UCSD-AML1 (cell line): ENCODE measurements around the gene AKR1B1.
"Not testable (repeated sequence)": the region's sequence is repeated elsewhere in the genome, so short reads cannot be mapped to it uniquely, and the experiment has no call there.

Experiments
- DNase-seq: peaks from one replicate; lab custom pipeline; 2025; ENCODE audit not compliant: unreplicated experiment; lab: John Stamatoyannopoulos, UW

AKR1B1 gene

DNA sequence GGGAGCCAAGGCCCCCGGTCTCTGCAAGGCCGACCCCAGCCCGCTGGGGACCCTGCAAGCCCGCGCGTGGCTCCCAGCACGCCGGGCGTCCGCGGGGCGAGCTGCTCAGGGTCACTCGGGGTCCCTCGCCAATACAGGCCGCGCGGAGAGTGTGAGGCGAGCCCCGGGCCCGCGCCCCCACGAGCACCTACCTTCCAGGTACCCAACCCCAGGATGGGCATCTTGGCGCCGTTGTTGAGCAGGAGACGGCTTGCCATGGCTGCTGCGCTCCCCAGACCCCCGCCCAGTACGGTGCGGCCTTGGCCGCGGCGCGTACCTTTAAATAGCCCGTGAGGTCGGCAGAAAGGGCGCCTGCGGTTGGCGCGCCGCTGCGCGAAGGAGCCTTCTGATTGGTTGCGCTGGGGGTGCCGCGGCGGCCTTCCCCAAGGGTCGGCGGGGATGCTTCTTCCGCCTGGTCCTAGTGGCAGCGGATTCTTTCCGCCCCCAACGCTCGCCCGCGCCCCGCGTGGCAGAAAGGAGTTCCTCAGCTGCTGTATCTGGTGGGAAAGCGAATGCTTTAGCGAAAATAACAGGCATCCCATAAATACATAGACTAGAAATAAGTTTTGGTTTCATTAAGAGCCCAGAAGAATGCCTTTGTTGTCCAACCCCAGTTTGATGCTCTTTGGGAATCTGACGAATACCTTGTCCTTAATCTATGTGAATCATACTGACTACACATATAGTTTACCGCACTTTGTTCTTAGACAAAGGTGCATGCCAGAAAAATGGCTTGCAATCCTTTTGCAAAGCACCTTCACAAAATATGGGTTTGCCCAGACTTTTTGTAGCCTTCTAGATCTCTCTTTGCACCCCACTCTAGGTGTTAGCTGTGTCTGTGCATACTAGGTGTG, at the start of gene AKR1B1:
Gene AKR1B1 (minus strand): TSS at position 295 of the 893 bp plus-strand sequence. CDS start 38 bp downstream, at position 257.
- peak; percentile 83 for DNase-seq

DNA sequence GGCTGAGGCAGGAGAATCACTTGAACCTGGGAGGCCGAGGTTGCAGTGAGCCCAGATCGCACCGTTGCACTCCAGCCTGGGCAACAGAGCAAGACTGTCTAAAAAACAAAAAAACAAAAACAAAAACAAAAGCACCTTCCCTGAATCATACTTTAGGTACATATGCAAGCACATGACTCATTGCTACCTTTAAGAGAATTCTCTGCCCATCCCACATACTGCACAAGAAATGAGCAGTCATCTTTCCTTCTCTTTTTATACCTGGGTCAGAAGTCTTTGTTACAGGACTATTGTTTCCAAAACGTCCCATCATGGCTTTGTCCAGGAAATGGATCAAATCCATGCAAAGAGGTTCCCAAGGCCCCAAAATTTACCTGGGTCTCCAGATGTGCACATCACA, 47.0 kb upstream of the AKR1B1 start:
- DNase-seq = no peak

DNA sequence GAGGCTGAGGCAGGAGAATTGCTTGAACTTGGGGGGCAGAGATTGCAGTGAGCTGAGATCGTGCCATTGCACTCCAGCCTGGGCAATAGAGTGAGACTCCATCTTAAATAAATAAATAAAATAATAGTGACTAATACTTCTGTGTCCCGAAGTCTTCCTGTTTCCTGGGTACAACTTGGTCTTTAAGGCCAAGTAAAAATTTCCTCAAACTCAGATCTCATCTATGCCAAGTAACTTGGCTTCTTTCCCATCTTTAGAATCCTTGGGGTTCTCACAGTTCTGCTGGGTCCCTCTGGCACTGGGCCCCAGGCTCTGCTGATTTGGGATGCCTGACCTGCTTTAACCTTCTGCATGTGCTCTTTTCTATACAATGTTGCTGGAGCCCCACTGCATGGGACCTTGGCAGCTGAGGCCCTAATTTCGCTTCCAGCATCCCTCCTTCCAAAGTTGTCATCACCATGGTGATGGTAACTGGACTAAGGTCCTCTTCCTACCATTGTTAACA, 45.8 kb upstream of the AKR1B1 start:
- DNase-seq = no peak

DNA sequence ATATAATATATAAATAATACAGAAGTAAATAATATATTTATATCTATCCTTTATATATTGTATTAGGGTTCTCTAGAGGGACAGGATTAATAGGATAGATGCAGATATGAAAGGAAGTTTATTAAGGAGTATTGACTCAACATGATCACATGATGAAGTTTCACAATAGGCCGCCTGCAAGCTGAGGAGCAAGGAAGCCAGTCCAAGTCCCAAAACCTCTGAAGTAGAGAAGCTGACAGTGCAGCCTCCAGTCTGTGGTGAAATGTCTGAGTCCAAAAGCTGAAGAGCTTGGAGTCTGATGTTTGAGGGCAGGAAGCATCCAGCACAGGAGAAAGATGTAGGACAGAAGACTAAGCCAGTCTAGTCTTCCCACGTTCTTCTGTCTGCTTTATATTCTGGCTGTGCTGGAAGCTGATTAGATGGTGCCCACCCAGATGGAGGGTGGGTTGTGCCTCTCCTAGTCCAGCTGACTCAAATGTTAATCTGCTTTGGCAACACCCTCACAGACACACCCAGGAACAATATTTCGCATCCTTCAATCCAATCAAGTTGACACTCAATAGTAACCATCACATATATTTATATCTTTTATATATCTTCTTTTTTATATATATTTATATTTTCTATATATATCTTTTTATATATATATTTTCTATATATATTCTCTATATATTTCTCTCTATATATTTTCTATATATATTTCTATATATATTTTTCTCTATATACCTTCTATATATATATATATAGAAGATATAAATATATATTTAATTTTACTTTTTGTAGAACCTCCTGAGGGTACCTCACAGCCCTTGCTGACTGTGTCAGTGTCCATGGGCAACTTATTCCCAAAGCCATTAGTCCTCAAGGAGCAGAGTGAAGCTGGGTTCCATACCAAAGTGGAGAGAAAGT, 43.8 kb upstream of the AKR1B1 start:
- no peak for DNase-seq

DNA sequence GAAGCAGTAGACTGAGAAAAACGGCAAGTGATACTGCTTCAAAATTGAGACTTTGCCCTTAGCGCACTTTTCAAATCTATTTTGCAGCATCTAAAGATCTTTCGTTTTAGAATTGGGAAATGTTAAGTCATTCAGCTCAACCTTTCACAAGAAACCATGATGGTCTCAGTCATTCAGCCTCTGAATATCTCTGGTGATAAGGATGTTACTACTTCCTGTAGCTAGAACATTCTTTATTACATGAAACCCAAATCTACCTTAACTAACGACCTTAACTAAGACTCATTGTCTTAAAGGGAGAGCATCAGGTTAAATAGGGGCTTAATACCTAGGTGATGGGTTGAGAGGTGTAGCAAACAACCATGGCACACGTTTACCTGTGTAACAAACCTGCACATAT, 42.1 kb upstream of the AKR1B1 start:
- DNase-seq = no peak

DNA sequence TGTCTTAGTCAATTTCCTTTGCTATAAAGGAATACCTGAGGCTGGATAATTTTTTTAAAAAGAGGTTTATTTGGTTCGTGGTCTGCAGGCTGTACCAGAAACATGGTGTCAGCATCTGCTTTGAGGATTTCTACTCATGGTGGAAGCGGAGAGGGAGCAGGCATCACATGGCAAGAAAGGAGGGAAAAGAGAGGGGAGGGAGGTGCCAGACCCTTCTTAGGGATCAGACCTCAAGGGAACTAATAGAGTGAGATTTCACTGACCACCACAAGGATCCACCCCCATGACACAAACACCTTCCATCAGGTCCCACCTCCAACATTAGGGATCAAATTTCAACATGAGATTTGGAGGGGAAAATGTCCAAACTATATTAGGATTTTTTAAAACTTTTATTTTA, 41.5 kb upstream of the AKR1B1 start:
- no peak for DNase-seq

DNA sequence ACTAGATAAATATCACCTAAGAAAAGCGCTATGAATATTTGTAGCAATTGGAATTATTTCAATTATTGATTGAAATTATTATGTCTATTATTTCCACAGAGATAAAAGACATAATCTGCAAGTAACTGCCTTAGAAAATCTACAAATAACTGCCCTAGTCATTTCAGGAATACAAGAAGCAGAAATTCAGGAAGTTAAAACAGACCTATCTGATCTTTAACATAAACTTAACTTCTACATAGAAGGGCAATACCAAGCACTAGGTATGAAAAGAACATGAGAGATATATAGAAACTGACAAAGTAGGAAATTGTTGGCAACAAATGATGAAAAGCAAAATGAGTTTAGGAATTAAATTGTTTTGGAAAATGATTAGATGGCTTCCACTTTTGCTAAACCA, 36.6 kb upstream of the AKR1B1 start:
- no peak for DNase-seq

DNA sequence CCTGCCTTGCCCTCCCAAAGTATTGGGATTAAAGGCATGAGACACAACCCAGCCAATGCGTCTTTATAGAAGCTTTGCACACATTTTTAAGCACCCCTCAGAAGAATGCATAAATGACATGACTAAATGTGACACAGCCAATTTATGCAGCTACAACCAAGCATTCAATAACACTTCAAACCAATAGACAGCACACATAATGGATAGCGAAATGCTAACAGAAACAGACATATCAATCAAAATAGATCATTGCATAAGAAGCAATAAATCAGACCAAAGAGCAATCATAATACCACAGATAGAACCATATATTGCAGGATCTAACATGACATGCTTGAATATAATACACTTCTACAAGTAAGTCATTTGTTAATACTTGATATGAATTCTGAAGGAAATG, 34.2 kb upstream of the AKR1B1 start:
- DNase-seq = no peak

DNA sequence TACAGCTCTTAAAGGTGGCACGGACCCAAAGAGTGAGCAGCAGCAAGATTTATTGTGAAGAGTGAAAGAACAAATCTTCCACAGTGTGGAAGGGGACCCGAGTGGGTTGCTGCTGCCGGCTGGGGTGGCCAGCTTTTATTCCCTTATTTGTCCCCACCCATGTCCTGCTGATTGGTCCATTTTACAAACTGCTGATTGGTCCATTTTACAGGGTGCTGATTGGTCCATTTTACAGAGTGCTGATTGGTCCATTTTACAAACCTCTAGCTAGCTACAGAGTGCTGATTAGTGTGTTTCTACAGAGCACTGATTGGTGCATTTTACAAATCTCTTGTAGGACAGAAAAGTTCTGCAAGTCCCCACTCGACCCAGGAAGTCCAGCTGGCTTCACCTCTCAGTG, 28.8 kb upstream of the AKR1B1 start:
- DNase-seq = not testable (repeated sequence)

DNA sequence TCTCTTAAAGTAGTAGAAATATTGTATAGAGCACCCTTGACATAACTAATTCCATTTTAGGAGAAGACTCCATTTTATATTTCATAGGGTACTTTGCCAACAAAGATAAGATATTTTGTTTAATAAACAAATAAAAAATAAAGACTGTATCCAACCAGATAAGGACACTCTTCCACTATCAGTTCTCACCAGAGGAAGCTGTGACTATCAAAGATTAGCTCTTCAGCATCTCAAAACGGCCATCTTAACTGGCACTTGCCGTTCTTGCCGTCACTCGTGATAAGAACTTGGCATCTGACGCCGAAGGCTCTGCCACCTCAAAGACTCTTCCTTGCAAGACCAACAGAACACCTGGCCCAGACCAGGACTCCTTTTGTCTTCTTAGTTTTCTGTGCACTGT, 26.3 kb upstream of the AKR1B1 start:
- no peak for DNase-seq

DNA sequence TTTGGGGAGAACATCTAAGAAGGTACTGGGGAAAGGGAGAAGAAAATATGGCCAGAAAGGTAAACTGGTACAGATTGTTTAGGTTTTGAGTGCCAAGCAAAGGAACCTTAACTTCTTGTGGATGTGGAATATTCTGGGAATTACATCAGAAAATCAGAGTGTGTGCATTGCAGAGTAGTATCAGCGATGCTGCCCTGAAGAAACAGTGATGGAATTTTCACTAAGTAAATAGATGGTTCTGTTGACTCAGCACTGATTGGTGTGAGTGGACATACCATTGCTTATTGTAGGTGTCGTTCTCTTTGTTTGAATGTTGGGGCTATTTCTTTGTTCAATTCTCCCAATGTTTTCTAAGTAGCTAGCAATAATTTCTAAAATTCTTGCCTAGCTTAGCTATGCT, 24.4 kb upstream of the AKR1B1 start:
- no peak for DNase-seq

DNA sequence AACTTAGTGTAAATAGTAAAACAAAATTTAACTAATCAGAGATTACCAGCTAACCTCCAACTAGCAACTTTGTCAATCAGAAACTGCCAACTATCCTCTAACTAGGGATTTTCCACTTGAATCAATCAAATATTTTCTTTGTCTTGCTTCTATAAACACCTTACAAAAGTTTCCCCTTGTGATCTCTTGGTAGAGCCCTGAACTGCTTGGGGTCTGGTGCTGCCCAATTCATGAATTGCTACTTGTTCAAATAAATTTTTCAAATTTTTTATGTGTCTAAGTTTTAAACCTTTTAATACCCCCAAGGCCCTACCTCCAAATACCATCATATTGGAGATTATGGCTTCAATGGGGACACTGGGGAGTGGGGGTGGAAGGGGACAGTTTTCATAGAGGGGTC, 24.0 kb upstream of the AKR1B1 start:
- DNase-seq = no peak

DNA sequence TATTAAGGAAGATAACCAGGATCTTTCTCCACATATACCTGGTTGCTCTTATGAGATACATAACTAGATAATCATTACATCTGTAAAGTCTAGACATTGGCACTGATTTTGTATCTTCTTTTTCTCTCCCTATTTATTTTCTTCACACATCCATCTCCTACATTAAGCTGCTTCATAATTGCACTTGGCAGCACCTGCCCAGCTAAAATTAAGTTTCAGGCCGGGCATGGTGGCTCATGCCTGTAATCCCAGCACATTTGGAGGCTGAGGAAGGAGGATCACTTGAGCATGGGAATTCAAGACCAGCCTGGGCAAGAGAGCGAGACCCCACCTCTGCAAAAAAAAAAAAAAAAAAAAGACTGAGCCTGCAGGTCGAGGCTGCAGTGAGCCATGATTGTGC, 22.3 kb upstream of the AKR1B1 start:
- no peak for DNase-seq

DNA sequence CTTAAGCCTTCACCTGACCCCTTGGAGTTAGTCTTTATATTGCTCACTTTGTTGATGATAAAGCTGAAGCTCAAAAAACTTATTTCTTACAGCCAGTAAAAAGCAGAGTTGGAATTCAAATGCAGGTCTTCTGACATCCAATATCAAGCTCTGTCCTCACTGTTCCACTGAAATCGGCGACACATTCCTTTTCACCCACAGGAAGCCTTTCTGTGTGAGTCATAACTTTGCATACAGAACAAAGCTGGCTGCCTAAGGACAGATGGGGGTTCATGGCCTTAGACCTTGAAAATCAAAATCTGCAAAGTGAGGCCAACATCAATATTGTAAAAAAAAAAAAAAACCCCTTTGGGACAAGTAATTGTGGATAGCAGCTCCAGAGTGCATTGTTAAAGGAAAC, 21.8 kb upstream of the AKR1B1 start:
- no peak for DNase-seq

DNA sequence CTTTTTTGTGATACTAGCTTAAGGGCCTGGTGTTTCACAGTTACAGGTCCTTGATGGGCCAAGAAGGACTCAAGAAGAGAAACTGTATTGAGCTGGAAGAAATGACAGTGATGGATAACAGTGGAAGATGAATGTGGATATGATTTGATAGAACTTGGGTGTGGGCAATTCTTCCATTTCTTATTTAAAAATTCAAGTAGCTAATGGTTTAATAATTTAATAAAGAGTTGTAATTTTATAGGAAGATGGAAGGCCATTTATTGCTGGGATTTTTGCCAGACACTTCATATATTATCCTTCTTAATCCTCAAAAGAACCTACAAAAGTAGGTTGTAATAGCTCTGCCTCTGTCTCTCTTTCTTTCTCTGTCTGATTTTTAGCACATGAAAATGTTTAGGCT, 21.3 kb upstream of the AKR1B1 start:
- DNase-seq = no peak

DNA sequence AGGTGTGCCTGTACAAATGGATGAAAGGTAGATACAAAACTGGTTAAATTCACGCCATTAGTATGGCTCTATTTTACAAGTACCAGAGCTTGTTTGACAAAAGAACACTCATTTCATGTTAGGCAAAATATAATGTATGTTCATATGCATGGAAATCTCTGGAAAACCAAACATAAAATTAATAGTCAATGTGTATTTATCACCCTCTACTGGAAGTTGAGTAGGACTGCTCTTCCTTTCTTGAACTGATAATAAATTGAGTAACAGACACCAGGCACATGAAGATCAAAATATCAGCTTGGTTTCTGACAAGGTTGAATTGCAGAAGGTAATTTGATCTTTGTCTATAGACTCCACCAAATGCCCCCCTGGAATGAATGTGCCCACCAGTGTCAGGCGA, 19.8 kb upstream of the AKR1B1 start:
- no peak for DNase-seq

DNA sequence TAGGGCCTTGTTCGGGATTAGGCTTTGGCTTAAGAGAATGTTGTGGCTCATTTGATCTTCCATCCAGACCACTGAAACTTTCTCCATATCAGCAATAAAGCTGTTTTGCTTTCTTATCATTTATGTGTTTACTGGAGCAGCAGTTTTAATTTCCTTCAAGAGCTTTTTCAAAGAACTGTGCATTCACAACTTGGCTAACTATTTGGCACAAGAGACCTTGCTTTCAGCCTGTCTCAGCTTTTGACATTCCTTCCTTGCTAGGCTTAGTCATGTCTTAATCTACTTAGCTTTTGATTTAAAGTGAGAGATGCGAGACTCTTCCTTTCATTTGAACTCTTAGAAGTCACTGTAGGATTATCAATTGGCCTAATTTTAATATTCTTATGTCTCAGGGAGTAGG, 19.1 kb upstream of the AKR1B1 start:
- no peak for DNase-seq

DNA sequence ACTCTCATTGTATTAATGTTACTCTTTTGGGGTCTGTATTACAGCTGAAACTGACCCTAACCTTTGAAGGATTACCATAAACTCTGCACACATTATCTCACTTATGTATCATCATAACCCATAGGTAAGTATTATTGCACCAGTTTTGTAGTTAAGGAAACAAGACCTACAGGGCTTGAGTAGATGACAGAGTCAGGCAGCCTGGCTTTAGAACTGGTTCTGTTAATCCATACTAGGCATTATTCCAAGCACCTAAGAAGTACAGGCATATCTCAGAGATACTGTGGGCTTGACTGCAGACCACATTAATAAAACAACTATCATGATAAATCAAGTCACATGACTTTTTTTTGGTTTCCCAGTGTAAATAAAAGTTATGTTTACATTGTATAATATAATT, 17.1 kb upstream of the AKR1B1 start:
- no peak for DNase-seq

DNA sequence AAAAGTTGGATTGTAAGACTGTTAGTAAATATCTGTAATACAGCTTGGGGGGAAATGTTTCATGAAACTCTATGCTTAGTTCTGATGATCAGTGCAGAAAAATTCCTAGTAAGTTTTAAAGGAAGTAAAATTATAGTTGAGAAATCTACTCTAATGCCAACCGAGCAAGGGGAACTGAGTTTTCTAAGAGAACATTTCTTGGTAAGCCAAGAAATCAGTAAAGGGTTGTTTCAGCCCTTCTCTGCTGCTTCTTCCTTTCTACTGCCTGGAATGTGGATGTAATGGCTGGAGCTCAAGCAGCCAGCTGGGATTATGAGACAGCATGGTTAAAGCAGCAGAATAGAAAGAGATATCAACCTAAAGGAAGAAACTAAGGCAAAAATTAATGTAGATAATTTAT, 15.9 kb upstream of the AKR1B1 start:
- no peak for DNase-seq

DNA sequence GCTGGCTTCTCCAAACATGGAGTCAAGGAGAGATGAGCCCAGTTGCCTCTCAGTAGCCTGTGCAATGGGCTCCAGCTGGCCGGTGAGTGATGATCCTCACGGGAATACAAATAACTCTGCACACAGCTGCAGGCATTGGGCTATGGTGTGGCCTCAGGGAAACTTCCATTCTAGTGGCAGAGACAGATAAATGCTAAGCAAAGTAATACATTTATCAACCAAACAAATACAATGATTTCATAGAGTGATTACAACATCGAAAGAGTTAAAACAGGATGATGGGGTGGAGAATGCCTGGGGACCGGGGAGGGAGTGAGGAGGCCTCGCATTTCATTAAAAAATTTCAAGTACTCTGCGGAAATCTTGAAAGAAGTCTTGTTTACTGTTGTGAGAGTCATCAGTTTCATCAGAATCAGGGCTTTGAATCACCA, 15.0 kb upstream of the AKR1B1 start:
- no peak for DNase-seq

DNA sequence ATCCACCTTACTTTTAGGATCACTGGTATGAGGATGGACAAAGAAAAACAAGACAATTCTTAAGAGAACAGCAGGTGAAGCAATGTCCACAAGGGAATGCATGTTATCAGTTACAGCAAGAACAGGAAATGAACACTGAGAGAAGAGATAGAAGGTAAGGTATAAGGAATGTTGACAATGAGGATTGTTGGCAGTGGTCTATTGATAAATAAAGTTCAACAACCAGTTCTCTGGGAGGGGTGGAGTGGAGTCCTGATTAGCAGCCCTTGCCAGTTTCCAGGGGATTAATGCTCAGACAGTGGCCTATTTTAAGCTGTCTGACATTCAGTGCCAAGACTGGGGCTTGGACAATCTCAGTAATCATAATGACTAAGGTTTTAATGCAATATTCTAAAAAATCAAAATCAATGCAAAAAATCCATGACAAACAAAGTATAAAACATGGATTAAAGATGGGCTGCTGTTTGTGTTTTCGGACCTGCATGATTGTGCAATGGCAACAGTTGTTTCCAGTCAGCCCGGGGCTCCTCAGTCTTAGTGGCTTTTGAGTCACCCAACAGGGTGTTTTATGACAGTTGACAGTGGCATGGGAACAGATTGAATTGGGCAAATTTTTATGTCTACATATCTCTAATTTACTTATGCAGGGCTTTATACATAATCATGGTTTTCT, 13.8 kb upstream of the AKR1B1 start:
- DNase-seq = no peak
